Endodermal cell (in vitro differentiated cells): ENCODE measurements around the gene LIM2. TPM values are rescaled to one million over a fixed set of nuclear protein-coding genes. Genes with fewer than 3 reads are reported as not detected.

Experiments
- DNase-seq: peaks from one replicate; pipeline ENCODE4 v3.0.0-alpha.2; 2017
- H3K27ac ChIP-seq: 2 replicates; pipeline ENCODE4 v1.5.1; 2013; ENCODE audit warnings: mild to moderate bottlenecking, low read depth, low read length, moderate library complexity
- H3K27me3 ChIP-seq: 2 replicates; pipeline ENCODE4 v1.6.1; 2013; ENCODE audit warnings: mild to moderate bottlenecking, low read length, moderate library complexity; ENCODE audit not compliant: insufficient read depth, control insufficient read depth, poor library complexity, severe bottlenecking
- H3K36me3 ChIP-seq: 2 replicates; pipeline ENCODE4 v1.7.0; 2013; ENCODE audit warnings: mild to moderate bottlenecking, low read length, moderate library complexity; ENCODE audit not compliant: control insufficient read depth, insufficient read depth
- H3K4me1 ChIP-seq: one replicate; pipeline ENCODE4 v1.7.0; 2013; ENCODE audit warnings: low read length; ENCODE audit not compliant: control insufficient read depth, insufficient read depth
- H3K4me3 ChIP-seq: 2 replicates; pipeline ENCODE4 v1.5.1; 2013; ENCODE audit warnings: mild to moderate bottlenecking, low read length, moderate library complexity
- H3K9ac ChIP-seq: 2 replicates; pipeline ENCODE4 v1.6.1; 2013; ENCODE audit warnings: mild to moderate bottlenecking, low read length, moderate library complexity; ENCODE audit not compliant: poor library complexity, severe bottlenecking; ENCODE audit errors: extremely low read depth
- H3K9me3 ChIP-seq: 2 replicates; pipeline ENCODE4 v1.6.1; 2013; ENCODE audit warnings: mild to moderate bottlenecking, low read length, moderate library complexity; ENCODE audit not compliant: control insufficient read depth
- H3K27ac Mint-ChIP-seq: 2 replicates; pipeline ENCODE4 v1.8.0; 2020; ENCODE audit warnings: mixed read lengths
- H3K27me3 Mint-ChIP-seq: 2 replicates; pipeline ENCODE4 v1.8.0; 2021; ENCODE audit warnings: mild to moderate bottlenecking, mixed read lengths; ENCODE audit not compliant: insufficient read depth
- H3K36me3 Mint-ChIP-seq: 2 replicates; pipeline ENCODE4 v1.8.0; 2020; ENCODE audit warnings: low read depth, mixed read lengths
- H3K4me1 Mint-ChIP-seq: 2 replicates; pipeline ENCODE4 v1.8.0; 2020; ENCODE audit warnings: mixed read lengths
- H3K4me3 Mint-ChIP-seq: 2 replicates; pipeline ENCODE4 v1.8.0; 2020; ENCODE audit warnings: mild to moderate bottlenecking, moderate library complexity, mixed read lengths
- H3K9me3 Mint-ChIP-seq: 2 replicates; pipeline ENCODE4 v1.8.0; 2020; ENCODE audit warnings: mild to moderate bottlenecking, mixed read lengths
- CTCF ChIP-seq: fragments of 200-600 bp; sonication (generic); conservative IDR thresholded peaks from 2 replicates; pipeline ENCODE4 v1.5.0; 2021; ENCODE audit warnings: antibody characterized with exemption, mild to moderate bottlenecking
- WGBS, 2 experiments: methylation state at CpG; one replicate each; pipeline versions ENCODE4 v1.1.5 to v1.1.7; 2013; ENCODE audit warnings: missing lambda C conversion rate in 2 of 2, mixed read lengths in 1 of 2; ENCODE audit not compliant: insufficient coverage in 1 of 2, insufficient read length in 1 of 2; 5-methylcytosine and 5-hydroxymethylcytosine counted together
- total RNA-seq, 2 donors: library from RNA; stranded (reverse); fragmentation: NEBNext Ultra II Directional in 1 of 2; extraction: Animal tissue kit (Norgen Biotek cat#: 25700) in 1 of 2; gene quantifications; 2 replicates in 1 of 2; 3 replicates in 1 of 2; pipeline ENCODE4 v1.2.1, GENCODE V29; 2021

Gene LIM2
- total RNA-seq, 2 donors from 2014 or later = not detected

DNA sequence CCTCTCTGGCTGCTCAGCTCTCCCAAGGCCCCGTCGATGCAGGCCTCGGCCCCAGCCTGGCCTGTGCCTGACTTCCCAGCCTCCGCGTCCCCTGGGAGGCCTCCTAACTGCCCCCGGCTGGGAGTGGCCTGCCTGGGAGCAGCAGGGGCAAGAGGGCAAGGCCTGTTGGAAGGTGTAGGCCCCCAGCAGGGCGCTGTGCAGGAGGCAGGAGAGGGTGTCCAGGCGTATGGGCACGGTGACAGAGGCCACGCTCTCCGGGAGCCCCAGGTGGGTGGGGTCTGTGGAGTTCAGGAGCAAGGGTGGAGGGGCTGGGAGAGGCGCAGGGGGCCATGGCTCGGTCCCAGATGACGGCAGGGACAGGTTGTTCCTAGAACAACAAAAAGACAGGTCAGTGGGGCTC lies 1.4 kb upstream of the LIM2 start:
- Histone ChIP-seq H3K4me3 (no peak overlapping the region), H3K27me3 (no peaks in the 10 kb centered on the region), H3K4me1 (peaks cover 2% of the 10 kb centered on the region), H3K9ac (no peak overlapping the region), H3K36me3 (no peaks in the 10 kb centered on the region), H3K9me3 (no peaks in the 10 kb centered on the region), H3K27ac (no peak overlapping the region)
- H3K4me1 Mint-ChIP-seq = peaks cover 5% of the 10 kb centered on the region
- no peaks in the 10 kb centered on the region for H3K36me3 Mint-ChIP-seq
- no peak overlapping the region for H3K4me3 Mint-ChIP-seq
- H3K27ac Mint-ChIP-seq = no peak overlapping the region
- no peaks in the 10 kb centered on the region for H3K9me3 Mint-ChIP-seq
- no peaks in the 10 kb centered on the region for H3K27me3 Mint-ChIP-seq
- no peak for DNase-seq
- TF ChIP-seq CTCF = no peak
- 91% methylated on average over 14 of the region's 14 CpGs; no CpG with 5 or more reads in 1 of the 2 experiments for WGBS, 2 experiments

- Mint-ChIP-seq H3K27ac (no peak overlapping the region), H3K36me3 (no peaks in the 10 kb centered on the region), H3K4me3 (no peak overlapping the region), H3K4me1 (no peaks in the 10 kb centered on the region), H3K27me3 (no peaks in the 10 kb centered on the region), H3K9me3 (peaks cover 7% of the 10 kb centered on the region)
- DNase-seq = no peak
- TF ChIP-seq CTCF = no peak
- no peaks in the 10 kb centered on the region for H3K27me3 ChIP-seq
- no peak overlapping the region for H3K4me3 ChIP-seq
- 93 to 95% methylated on average over 12 to 14 of the region's 14 CpGs for WGBS, 2 experiments
- no peaks in the 10 kb centered on the region for H3K9me3 ChIP-seq
- no peaks in the 10 kb centered on the region for H3K4me1 ChIP-seq
- no peaks in the 10 kb centered on the region for H3K36me3 ChIP-seq
- no peak overlapping the region for H3K9ac ChIP-seq
- H3K27ac ChIP-seq = no peak overlapping the region
These were observed 773 bp downstream of the LIM2 start for GRCh38 chr19:51386882-51387520.

DNA sequence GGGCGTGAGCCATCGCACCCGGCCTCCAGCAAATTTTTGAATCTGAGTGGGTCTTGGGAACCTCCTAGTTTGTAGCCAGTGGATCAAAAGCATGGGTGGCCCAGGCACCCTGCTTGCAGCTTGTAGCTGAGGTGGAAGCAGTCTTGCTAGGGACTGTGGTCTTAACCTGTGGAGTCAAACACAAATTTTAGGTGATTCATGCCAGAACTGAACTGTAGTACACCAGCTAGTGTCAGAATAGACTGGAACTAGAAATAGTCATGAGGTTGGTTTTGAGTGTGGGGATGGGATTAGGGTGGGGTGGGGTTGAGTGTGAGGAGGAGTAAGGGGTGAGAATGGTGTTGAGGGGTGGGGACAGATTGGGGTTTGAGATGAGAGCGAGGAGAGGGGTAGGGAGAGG lies 5.8 kb downstream of the LIM2 start:
- TF ChIP-seq CTCF = no peak
- H3K36me3 ChIP-seq = no peaks in the 10 kb centered on the region
- H3K9ac ChIP-seq = no peak overlapping the region
- peaks cover 9% of the 10 kb centered on the region for H3K9me3 ChIP-seq
- H3K4me1 ChIP-seq = no peaks in the 10 kb centered on the region
- Mint-ChIP-seq H3K4me3 (no peak overlapping the region), H3K27ac (no peak overlapping the region), H3K9me3 (peaks cover 25% of the 10 kb centered on the region), H3K4me1 (no peaks in the 10 kb centered on the region), H3K36me3 (no peaks in the 10 kb centered on the region), H3K27me3 (no peaks in the 10 kb centered on the region)
- 87 to 90% methylated on average over 3 to 4 of the region's 4 CpGs for WGBS, 2 experiments
- no peak overlapping the region for H3K27ac ChIP-seq
- no peaks in the 10 kb centered on the region for H3K27me3 ChIP-seq
- H3K4me3 ChIP-seq = no peak overlapping the region
- DNase-seq = no peak
